ENCODE measurements around the gene DCDC2B. TPM values are rescaled to one million over a fixed set of nuclear protein-coding genes. Genes with fewer than 3 reads are reported as not detected.

The DCDC2B gene
- total and polyA plus RNA-seq, 2 of the 13 experiments (the other 11 are each of a cell fraction or from before 2014, with no cell fraction given): not detected

GRCh38 chr1:32221980-32222755 lies 13.3 kb downstream of the DCDC2B start, which contains the start of the genes EIF3I and TMEM234 (continued):
- TF ChIP-seq KDM2A (CRISPR knock-in tag; IDR thresholded peaks at IDR 0.05; ENCODE audit: borderline replicate concordance, low read depth) (peak; percentile 79; the same call in 1 of the 2 replicates), FOXA1 (IDR thresholded peaks at IDR 0.05) (no peak), FOXA1 (CRISPR knock-in tag; IDR thresholded peaks at IDR 0.05) (no peak), ZBTB14 (CRISPR knock-in tag; IDR thresholded peaks at IDR 0.05) (no peak), MTF2 (CRISPR knock-in tag; IDR thresholded peaks at IDR 0.05; ENCODE audit: borderline replicate concordance) (no peak), MXD4 (CRISPR knock-in tag; IDR thresholded peaks at IDR 0.05) (peak; percentile 36), IRX3 (CRISPR knock-in tag; IDR thresholded peaks at IDR 0.05; ENCODE audit: borderline replicate concordance, low read depth) (no peak), POLR2AphosphoS5 (IDR thresholded peaks at IDR 0.05; ENCODE audit: low read depth, low read length) (peak; percentile 90), CREM (IDR thresholded peaks at IDR 0.05) (peak; percentile 86), CREM (CRISPR knock-in tag; IDR thresholded peaks at IDR 0.05) (no peak), PAX8 (CRISPR knock-in tag; IDR thresholded peaks at IDR 0.05; ENCODE audit: borderline replicate concordance) (0 out of 2 replicates have a peak, but pooled peaks have one; percentile 32), ZNF205 (CRISPR knock-in tag; IDR thresholded peaks at IDR 0.05) (no peak), ZNF251 (CRISPR knock-in tag; IDR thresholded peaks at IDR 0.05) (no peak), ZNF224 (CRISPR knock-in tag; IDR thresholded peaks at IDR 0.05) (peak; percentile 79; the same call in 1 of the 2 replicates), GATAD2A (CRISPR knock-in tag; IDR thresholded peaks at IDR 0.05) (peak; percentile 34), ZNF598 (CRISPR knock-in tag; IDR thresholded peaks at IDR 0.05; ENCODE audit: borderline replicate concordance) (peak; percentile 65; the same call in 1 of the 2 replicates), HES4 (CRISPR knock-in tag; IDR thresholded peaks at IDR 0.05; ENCODE audit: borderline replicate concordance) (peak; percentile 32; the same call in 1 of the 2 replicates), PPARG (CRISPR knock-in tag; conservative IDR thresholded peaks at IDR 0.05) (no peak), ZNF703 (CRISPR knock-in tag; IDR thresholded peaks at IDR 0.05; ENCODE audit: borderline replicate concordance) (no peak), ZNF850 (CRISPR knock-in tag; conservative IDR thresholded peaks at IDR 0.05) (peak; percentile 76; the same call in 1 of the 2 replicates), SPEN (CRISPR knock-in tag; IDR thresholded peaks at IDR 0.05; ENCODE audit: low read depth) (peak; percentile 71; the same call in 1 of the 2 replicates), ZFX (CRISPR knock-in tag; IDR thresholded peaks at IDR 0.05; ENCODE audit: low read depth) (peak; percentile 99), MTF1 (CRISPR knock-in tag; IDR thresholded peaks at IDR 0.05) (no peak), ZNF275 (CRISPR knock-in tag; IDR thresholded peaks at IDR 0.05; ENCODE audit: borderline replicate concordance) (0 out of 2 replicates have a peak, but pooled peaks have one; percentile 37)
- TF ChIP-seq, protein P1, sequence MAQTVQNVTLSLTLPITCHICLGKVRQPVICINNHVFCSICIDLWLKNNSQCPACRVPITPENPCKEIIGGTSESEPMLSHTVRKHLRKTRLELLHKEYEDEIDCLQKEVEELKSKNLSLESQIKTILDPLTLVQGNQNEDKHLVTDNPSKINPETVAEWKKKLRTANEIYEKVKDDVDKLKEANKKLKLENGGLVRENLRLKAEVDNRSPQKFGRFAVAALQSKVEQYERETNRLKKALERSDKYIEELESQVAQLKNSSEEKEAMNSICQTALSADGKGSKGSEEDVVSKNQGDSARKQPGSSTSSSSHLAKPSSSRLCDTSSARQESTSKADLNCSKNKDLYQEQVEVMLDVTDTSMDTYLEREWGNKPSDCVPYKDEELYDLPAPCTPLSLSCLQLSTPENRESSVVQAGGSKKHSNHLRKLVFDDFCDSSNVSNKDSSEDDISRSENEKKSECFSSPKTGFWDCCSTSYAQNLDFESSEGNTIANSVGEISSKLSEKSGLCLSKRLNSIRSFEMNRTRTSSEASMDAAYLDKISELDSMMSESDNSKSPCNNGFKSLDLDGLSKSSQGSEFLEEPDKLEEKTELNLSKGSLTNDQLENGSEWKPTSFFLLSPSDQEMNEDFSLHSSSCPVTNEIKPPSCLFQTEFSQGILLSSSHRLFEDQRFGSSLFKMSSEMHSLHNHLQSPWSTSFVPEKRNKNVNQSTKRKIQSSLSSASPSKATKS (CRISPR knock-in tag; IDR thresholded peaks at IDR 0.05): no peak
- TF ChIP-seq, protein P2, sequence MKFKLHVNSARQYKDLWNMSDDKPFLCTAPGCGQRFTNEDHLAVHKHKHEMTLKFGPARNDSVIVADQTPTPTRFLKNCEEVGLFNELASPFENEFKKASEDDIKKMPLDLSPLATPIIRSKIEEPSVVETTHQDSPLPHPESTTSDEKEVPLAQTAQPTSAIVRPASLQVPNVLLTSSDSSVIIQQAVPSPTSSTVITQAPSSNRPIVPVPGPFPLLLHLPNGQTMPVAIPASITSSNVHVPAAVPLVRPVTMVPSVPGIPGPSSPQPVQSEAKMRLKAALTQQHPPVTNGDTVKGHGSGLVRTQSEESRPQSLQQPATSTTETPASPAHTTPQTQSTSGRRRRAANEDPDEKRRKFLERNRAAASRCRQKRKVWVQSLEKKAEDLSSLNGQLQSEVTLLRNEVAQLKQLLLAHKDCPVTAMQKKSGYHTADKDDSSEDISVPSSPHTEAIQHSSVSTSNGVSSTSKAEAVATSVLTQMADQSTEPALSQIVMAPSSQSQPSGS (CRISPR knock-in tag; IDR thresholded peaks at IDR 0.05): 0 out of 2 replicates have a peak, but pooled peaks have one; percentile 32
